Activated CD4-positive, alpha-beta T cell treated with anti-CD3 and anti-CD28 coated beads, Interleukin-2, Interleukin-4, amounts not matched to agents 100 ng/mL and 50 ng/mL, durations not matched to agents 16 hours and 8 hours (primary cell): ENCODE results near the gene HVCN1.

ENCODE experiments used
- DNase-seq: peaks from one replicate; pipeline ENCODE4 v3.0.0-alpha.2; 2020; ENCODE audit warnings: low spot score

The HVCN1 gene

GRCh38 chr12:110615171-110615570, 73.7 kb downstream of the HVCN1 start:
- DNase-seq = no peak

GRCh38 chr12:110613771-110614684, 74.9 kb downstream of the HVCN1 start, which contains the start of gene TCTN1:
Gene TCTN1, plus strand, starts transcription at chr12:110614129. Its CDS starts 54 bp downstream, at chr12:110614183.
- peak; percentile 98 for DNase-seq

- DNase-seq = no peak
These were observed 75.7 kb downstream of the HVCN1 start for GRCh38 chr12:110613071-110613770.

- no peak for DNase-seq
These were observed 82.7 kb downstream of the HVCN1 start for GRCh38 chr12:110606253-110606611.

GRCh38 chr12:110602085-110602814, 86.7 kb downstream of the HVCN1 start:
- DNase-seq = peak; percentile 69

GRCh38 chr12:110600254-110600653, 88.7 kb downstream of the HVCN1 start:
- peak; percentile 58 for DNase-seq

GRCh38 chr12:110599334-110599733, 89.6 kb downstream of the HVCN1 start:
- no peak for DNase-seq
